HG02610 (cell line): ENCODE measurements around the gene MASP2.
"Not testable (repeated sequence)": the region's sequence is repeated elsewhere in the genome, so short reads cannot be mapped to it uniquely, and the experiment has no call there.

Experiments
- ATAC-seq: cut with Tn5 transposase; IDR thresholded peaks from one replicate; pipeline ENCODE4 v1.9.1; 2021; ENCODE audit warnings: mild to moderate bottlenecking, moderate library complexity; ENCODE audit not compliant: unreplicated experiment

Gene MASP2

GRCh38 chr1:11046625-11047365, at the start of gene MASP2:
Gene MASP2 (minus strand): TSS chr1:11047239. CDS start chr1:11047207, 32 bp downstream.
- no peak for ATAC-seq

GRCh38 chr1:11083784-11084183, 36.7 kb upstream of the MASP2 start:
- not testable (repeated sequence) for ATAC-seq

- ATAC-seq, result no peak
These were observed 33.9 kb upstream of the MASP2 start for GRCh38 chr1:11080931-11081330.

GRCh38 chr1:11078631-11079030, 31.6 kb upstream of the MASP2 start:
- no peak for ATAC-seq

GRCh38 chr1:11073398-11073797, 26.4 kb upstream of the MASP2 start:
- peak; percentile 56 for ATAC-seq

GRCh38 chr1:11072216-11072917, 25.3 kb upstream of the MASP2 start:
- no peak for ATAC-seq

- ATAC-seq, result no peak
These were observed 24.6 kb upstream of the MASP2 start for GRCh38 chr1:11071463-11072215.

- no peak for ATAC-seq
These were observed 23.8 kb upstream of the MASP2 start for GRCh38 chr1:11070876-11071275.

- no peak for ATAC-seq
These were observed 21.8 kb upstream of the MASP2 start for GRCh38 chr1:11068600-11069473.

- ATAC-seq, result no peak
These were observed 20.9 kb upstream of the MASP2 start for GRCh38 chr1:11067716-11068599.

GRCh38 chr1:11065796-11066195, 18.8 kb upstream of the MASP2 start:
- no peak for ATAC-seq

- ATAC-seq, result no peak
These were observed 17.9 kb upstream of the MASP2 start for GRCh38 chr1:11064942-11065341.

GRCh38 chr1:11063937-11064537, 17.0 kb upstream of the MASP2 start:
- not testable (repeated sequence) for ATAC-seq

- peak; percentile 37 for ATAC-seq
These were observed 15.9 kb upstream of the MASP2 start for GRCh38 chr1:11062965-11063401.

- no peak for ATAC-seq
These were observed 14.8 kb upstream of the MASP2 start for GRCh38 chr1:11061652-11062365.

GRCh38 chr1:11059968-11060830, 13.2 kb upstream of the MASP2 start, which contains the start of gene SRM:
Gene SRM (minus strand): TSS chr1:11060018. CDS start chr1:11059943, 75 bp downstream.
- ATAC-seq, result peak; percentile 91

GRCh38 chr1:11059155-11059967, 12.3 kb upstream of the MASP2 start:
- ATAC-seq, result peak; percentile 7
